ENCODE results near the gene MYO5B. TPM values are rescaled to one million over a fixed set of nuclear protein-coding genes. Genes with fewer than 3 reads are reported as not detected.

The MYO5B gene
- total RNA-seq, 1 experiment from 2014 or later, result 56.7 TPM

GRCh38 chr18:49973592-49973991 is 221.4 kb downstream of the MYO5B start:
- TF ChIP-seq CTCF (IDR thresholded peaks at IDR 0.05; ENCODE audit: unreplicated experiment), result no peak
- H3K27ac Mint-ChIP-seq (ENCODE audit: unreplicated experiment), result no peak overlapping the region
- H3K4me3 Mint-ChIP-seq (ENCODE audit: low read depth, unreplicated experiment), result no peak overlapping the region
- H3K27me3 Mint-ChIP-seq (ENCODE audit: unreplicated experiment), result no peaks in the 10 kb centered on the region
- intact Hi-C loops (cut with micrococcal nuclease; ENCODE audit: unreplicated experiment), result no loop called here
- peaks cover 4% of the 10 kb centered on the region for H3K36me3 Mint-ChIP-seq (ENCODE audit: insufficient read depth, unreplicated experiment)
- BruUV-seq (replicated peaks), result no TSS peak
- DNase-seq, result no peak
- H3K9me3 Mint-ChIP-seq (ENCODE audit: low read depth, unreplicated experiment), result no peaks in the 10 kb centered on the region
- CTCF ChIA-PET, result no interaction called here
- peaks cover 14% of the 10 kb centered on the region for H3K4me1 Mint-ChIP-seq (ENCODE audit: low read depth, unreplicated experiment)

- H3K9me3 Mint-ChIP-seq (ENCODE audit: low read depth, unreplicated experiment), result no peaks in the 10 kb centered on the region
- H3K27ac Mint-ChIP-seq (ENCODE audit: unreplicated experiment), result no peak overlapping the region
- DNase-seq, result no peak
- peaks cover 19% of the 10 kb centered on the region for H3K4me1 Mint-ChIP-seq (ENCODE audit: low read depth, unreplicated experiment)
- BruUV-seq (replicated peaks), result no TSS peak
- CTCF ChIA-PET, result no interaction called here
- no peaks in the 10 kb centered on the region for H3K27me3 Mint-ChIP-seq (ENCODE audit: unreplicated experiment)
- TF ChIP-seq CTCF (IDR thresholded peaks at IDR 0.05; ENCODE audit: unreplicated experiment), result no peak
- no peak overlapping the region for H3K4me3 Mint-ChIP-seq (ENCODE audit: low read depth, unreplicated experiment)
- intact Hi-C loops (cut with micrococcal nuclease; ENCODE audit: unreplicated experiment), result no loop called here
- peaks cover 6% of the 10 kb centered on the region for H3K36me3 Mint-ChIP-seq (ENCODE audit: insufficient read depth, unreplicated experiment)
Observed at GRCh38 chr18:49972535-49972934, 222.4 kb downstream of the MYO5B start.

- Mint-ChIP-seq H3K4me1 (ENCODE audit: low read depth, unreplicated experiment) (peaks cover 30% of the 10 kb centered on the region), H3K9me3 (ENCODE audit: low read depth, unreplicated experiment) (no peaks in the 10 kb centered on the region), H3K4me3 (ENCODE audit: low read depth, unreplicated experiment) (no peak overlapping the region), H3K27ac (ENCODE audit: unreplicated experiment) (no peak overlapping the region), H3K36me3 (ENCODE audit: insufficient read depth, unreplicated experiment) (peaks cover 14% of the 10 kb centered on the region), H3K27me3 (ENCODE audit: unreplicated experiment) (no peaks in the 10 kb centered on the region)
- intact Hi-C loops (cut with micrococcal nuclease; ENCODE audit: unreplicated experiment), result no loop called here
- no peak for DNase-seq
- no TSS peak for BruUV-seq (replicated peaks)
- CTCF ChIA-PET, result no interaction called here
- TF ChIP-seq CTCF (IDR thresholded peaks at IDR 0.05; ENCODE audit: unreplicated experiment), result no peak
Observed at GRCh38 chr18:49971462-49971861, 223.5 kb downstream of the MYO5B start.

GRCh38 chr18:49970319-49970718 is 224.6 kb downstream of the MYO5B start:
- Mint-ChIP-seq H3K36me3 (ENCODE audit: insufficient read depth, unreplicated experiment) (peaks cover 14% of the 10 kb centered on the region), H3K9me3 (ENCODE audit: low read depth, unreplicated experiment) (no peaks in the 10 kb centered on the region), H3K27ac (ENCODE audit: unreplicated experiment) (no peak overlapping the region), H3K4me3 (ENCODE audit: low read depth, unreplicated experiment) (no peak overlapping the region), H3K4me1 (ENCODE audit: low read depth, unreplicated experiment) (peaks cover 42% of the 10 kb centered on the region), H3K27me3 (ENCODE audit: unreplicated experiment) (no peaks in the 10 kb centered on the region)
- no TSS peak for BruUV-seq (replicated peaks)
- no peak for TF ChIP-seq CTCF (IDR thresholded peaks at IDR 0.05; ENCODE audit: unreplicated experiment)
- DNase-seq, result no peak
- intact Hi-C loops (cut with micrococcal nuclease; ENCODE audit: unreplicated experiment), result no loop called here
- CTCF ChIA-PET, result no interaction called here
